Tibial nerve (tissue), 3 donors: Measurements from ENCODE around the gene CCDC148.

ENCODE experiments used
- CTCF ChIP-seq, 5 experiments: fragments of 200-600 bp in 3 of 5; fragments of 450-650 bp in 2 of 5; sonication (generic) in 3 of 5; IDR thresholded peaks; one replicate each; pipeline ENCODE4 v1.5.1; 2016 to 2019; ENCODE audit warnings: antibody characterized with exemption in 5 of 5, mild to moderate bottlenecking in 3 of 5, moderate library complexity in 2 of 5
- POLR2A ChIP-seq, 2 donors: fragments of 450-650 bp; IDR thresholded peaks; one replicate each; pipeline ENCODE4 v1.6.1; 2017; ENCODE audit warnings: antibody characterized with exemption in 2 of 2, mild to moderate bottlenecking in 2 of 2, moderate library complexity in 2 of 2

- TF ChIP-seq CTCF (IDR thresholded peaks at IDR 0.05) (no peak), POLR2A (IDR thresholded peaks at IDR 0.05) (no peak)
Measured at GRCh38 chr2:158291544-158292180, 164.9 kb downstream of the CCDC148 start.
